Osteoblast (primary cell): ENCODE data around the gene LY9. TPM values are rescaled to one million over a fixed set of nuclear protein-coding genes. Genes with fewer than 3 reads are reported as not detected.

ENCODE experiments used
- DNase-seq: peaks from one replicate; pipeline ENCODE4 v3.0.0; 2011; ENCODE audit warnings: low spot score, mixed read lengths; ENCODE audit not compliant: insufficient read length; ENCODE audit errors: missing footprints
- H2AFZ ChIP-seq: 2 replicates; pipeline ENCODE4 v1.6.0; 2011; ENCODE audit warnings: mild to moderate bottlenecking, low read length
- H3K27ac ChIP-seq: 2 replicates; pipeline ENCODE4 v1.5.1; 2011; ENCODE audit warnings: mild to moderate bottlenecking, low read depth, low read length, moderate library complexity
- H3K27me3 ChIP-seq: 2 replicates; pipeline ENCODE4 v1.6.0; 2012; ENCODE audit warnings: mild to moderate bottlenecking, control low read depth, inconsistent platforms, low read length, moderate library complexity; ENCODE audit not compliant: insufficient read depth
- H3K36me3 ChIP-seq: 2 replicates; pipeline ENCODE4 v1.5.1; 2011; ENCODE audit warnings: mild to moderate bottlenecking, low read length, control low read depth, moderate library complexity; ENCODE audit not compliant: insufficient read depth
- H3K4me1 ChIP-seq: 2 replicates; pipeline ENCODE4 v1.5.1; 2011; ENCODE audit warnings: mild to moderate bottlenecking, low read length, control low read depth, moderate library complexity; ENCODE audit not compliant: insufficient read depth
- H3K4me2 ChIP-seq: 2 replicates; pipeline ENCODE4 v1.6.0; 2011; ENCODE audit warnings: mild to moderate bottlenecking, low read length; ENCODE audit not compliant: insufficient read depth
- H3K4me3 ChIP-seq: fragments of 200-600 bp; sonication (generic); 3 replicates; pipeline ENCODE4 v1.5.1; 2012; ENCODE audit warnings: mild to moderate bottlenecking, low read length, inconsistent platforms; ENCODE audit not compliant: insufficient read depth
- H3K79me2 ChIP-seq: 2 replicates; pipeline ENCODE4 v1.6.0; 2012; ENCODE audit warnings: mild to moderate bottlenecking, low read length, control low read depth, inconsistent platforms; ENCODE audit not compliant: insufficient read depth
- H3K9me3 ChIP-seq: 2 replicates; pipeline ENCODE4 v1.5.1; 2011; ENCODE audit warnings: low read depth, low read length, control low read depth
- H4K20me1 ChIP-seq: 2 replicates; pipeline ENCODE4 v1.6.0; 2012; ENCODE audit warnings: mild to moderate bottlenecking, low read length, control low read depth; ENCODE audit not compliant: insufficient read depth
- CTCF ChIP-seq: IDR thresholded peaks from 2 replicates; pipeline ENCODE4 v1.5.1; 2011; ENCODE audit warnings: mild to moderate bottlenecking, low read depth, low read length, moderate library complexity; ENCODE audit errors: extremely low read depth
- total RNA-seq: library from RNA; depleted of rRNA; stranded (reverse); fragments of >200 nt; gene quantifications from 2 replicates; pipeline ENCODE4 v1.2.3, GENCODE V29; 2012

The LY9 gene
- total RNA-seq, 1 donor: not detected

- Histone ChIP-seq H3K79me2 (no peaks in the 10 kb centered on the region), H2AFZ (no peak overlapping the region), H3K27me3 (no peaks in the 10 kb centered on the region), H3K4me3 (no peak overlapping the region), H3K27ac (no peak overlapping the region), H3K4me2 (no peak overlapping the region), H3K4me1 (no peaks in the 10 kb centered on the region), H4K20me1 (no peaks in the 10 kb centered on the region), H3K9me3 (no peaks in the 10 kb centered on the region), H3K36me3 (no peaks in the 10 kb centered on the region)
- DNase-seq: no peak
- TF ChIP-seq CTCF: no peak
These were observed 57.0 kb downstream of the LY9 start for GRCh38 chr1:160853014-160853413.

GRCh38 chr1:160853754-160854153 lies 57.8 kb downstream of the LY9 start:
- no peak overlapping the region for H3K27ac ChIP-seq
- H3K4me3 ChIP-seq: no peak overlapping the region
- no peaks in the 10 kb centered on the region for H3K9me3 ChIP-seq
- no peak for TF ChIP-seq CTCF
- no peak overlapping the region for H3K4me2 ChIP-seq
- H2AFZ ChIP-seq: no peak overlapping the region
- H3K36me3 ChIP-seq: no peaks in the 10 kb centered on the region
- no peaks in the 10 kb centered on the region for H3K79me2 ChIP-seq
- DNase-seq: no peak
- no peaks in the 10 kb centered on the region for H3K4me1 ChIP-seq
- no peaks in the 10 kb centered on the region for H3K27me3 ChIP-seq
- H4K20me1 ChIP-seq: no peaks in the 10 kb centered on the region

- no peak for DNase-seq
- Histone ChIP-seq H4K20me1 (no peaks in the 10 kb centered on the region), H3K79me2 (no peaks in the 10 kb centered on the region), H3K27me3 (no peaks in the 10 kb centered on the region), H2AFZ (no peak overlapping the region), H3K4me3 (no peak overlapping the region), H3K27ac (no peak overlapping the region), H3K4me2 (no peak overlapping the region), H3K4me1 (no peaks in the 10 kb centered on the region), H3K36me3 (no peaks in the 10 kb centered on the region), H3K9me3 (no peaks in the 10 kb centered on the region)
- no peak for TF ChIP-seq CTCF
These were observed 59.4 kb downstream of the LY9 start for GRCh38 chr1:160855181-160855981.

- Histone ChIP-seq H3K27ac (no peak overlapping the region), H3K27me3 (no peaks in the 10 kb centered on the region), H3K4me1 (no peaks in the 10 kb centered on the region), H3K4me2 (no peak overlapping the region), H3K4me3 (no peak overlapping the region), H3K36me3 (no peaks in the 10 kb centered on the region), H2AFZ (no peak overlapping the region), H4K20me1 (no peaks in the 10 kb centered on the region), H3K79me2 (no peaks in the 10 kb centered on the region), H3K9me3 (no peaks in the 10 kb centered on the region)
- no peak for DNase-seq
- TF ChIP-seq CTCF: no peak
These were observed 62.1 kb downstream of the LY9 start for GRCh38 chr1:160858097-160858496.
